ENCODE data around the gene PKD1L1.
"Not testable (repeated sequence)": the region's sequence is repeated elsewhere in the genome, so short reads cannot be mapped to it uniquely, and the experiment has no call there.

The PKD1L1 gene

DNA sequence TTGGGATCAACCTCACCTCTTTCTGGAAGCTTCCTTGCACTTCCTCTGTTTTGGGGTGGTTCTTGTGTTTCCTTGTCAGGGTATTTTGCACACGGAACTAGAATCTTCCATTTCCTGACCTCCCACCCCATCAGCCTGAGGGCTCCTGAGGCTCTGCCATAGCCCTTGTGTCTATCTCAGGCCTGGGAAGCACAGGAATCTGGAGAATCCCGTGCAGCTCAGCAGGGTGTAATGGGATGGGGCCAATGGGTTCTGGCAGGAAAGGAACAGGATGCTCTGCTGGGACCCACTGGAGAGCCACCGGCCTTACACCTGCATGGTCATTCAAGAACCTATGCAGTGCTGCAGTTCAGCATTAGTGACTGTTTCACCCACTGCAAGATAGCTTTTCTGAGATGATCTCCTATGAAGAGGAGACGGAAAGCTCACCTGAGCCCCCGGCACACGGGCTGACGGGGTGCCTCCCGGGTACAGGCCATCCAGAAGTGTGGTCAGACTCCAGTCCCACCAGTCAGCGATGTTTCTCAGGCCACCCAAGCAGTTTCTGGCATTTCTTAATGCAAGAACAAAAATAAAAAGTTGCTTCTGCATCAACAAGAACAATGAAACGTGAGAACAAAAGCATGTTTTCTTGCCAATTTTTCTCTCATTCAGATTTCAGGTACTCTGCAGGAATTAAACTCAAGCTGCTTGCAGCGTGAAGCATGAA lies 133.2 kb downstream of the PKD1L1 start:
- peak; percentile 24 for DNase-seq

DNA sequence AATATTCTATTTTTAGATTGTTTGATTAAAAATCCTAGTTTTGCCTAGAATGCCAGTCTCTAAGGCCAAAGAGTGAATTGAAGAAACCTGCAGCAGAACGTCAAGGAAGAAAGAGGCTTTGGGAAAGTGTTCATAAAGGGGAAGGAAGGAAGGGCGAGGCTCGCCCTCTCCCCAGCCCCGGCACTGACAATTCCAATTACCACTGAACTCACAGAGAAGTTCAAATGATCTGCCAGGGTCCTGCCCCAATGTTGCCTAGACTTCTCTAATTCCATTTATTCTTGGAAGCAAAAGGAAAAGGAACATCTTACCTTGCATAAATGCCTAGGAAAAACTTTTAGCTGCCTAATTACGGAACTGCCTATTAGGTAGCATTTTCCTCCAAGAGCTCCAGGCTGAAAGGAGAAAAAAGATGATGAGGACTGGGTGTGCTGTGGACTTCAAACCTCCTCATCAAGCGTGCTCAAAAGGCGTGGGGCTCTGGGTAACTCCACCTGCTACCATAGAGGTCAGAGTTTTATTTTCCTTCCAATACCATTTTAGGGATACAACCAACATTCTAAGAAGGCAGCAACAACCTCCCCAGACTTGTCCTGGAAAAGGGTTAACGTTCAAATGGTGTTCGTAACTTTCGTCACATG lies 134.5 kb downstream of the PKD1L1 start:
- DNase-seq, result no peak

DNA sequence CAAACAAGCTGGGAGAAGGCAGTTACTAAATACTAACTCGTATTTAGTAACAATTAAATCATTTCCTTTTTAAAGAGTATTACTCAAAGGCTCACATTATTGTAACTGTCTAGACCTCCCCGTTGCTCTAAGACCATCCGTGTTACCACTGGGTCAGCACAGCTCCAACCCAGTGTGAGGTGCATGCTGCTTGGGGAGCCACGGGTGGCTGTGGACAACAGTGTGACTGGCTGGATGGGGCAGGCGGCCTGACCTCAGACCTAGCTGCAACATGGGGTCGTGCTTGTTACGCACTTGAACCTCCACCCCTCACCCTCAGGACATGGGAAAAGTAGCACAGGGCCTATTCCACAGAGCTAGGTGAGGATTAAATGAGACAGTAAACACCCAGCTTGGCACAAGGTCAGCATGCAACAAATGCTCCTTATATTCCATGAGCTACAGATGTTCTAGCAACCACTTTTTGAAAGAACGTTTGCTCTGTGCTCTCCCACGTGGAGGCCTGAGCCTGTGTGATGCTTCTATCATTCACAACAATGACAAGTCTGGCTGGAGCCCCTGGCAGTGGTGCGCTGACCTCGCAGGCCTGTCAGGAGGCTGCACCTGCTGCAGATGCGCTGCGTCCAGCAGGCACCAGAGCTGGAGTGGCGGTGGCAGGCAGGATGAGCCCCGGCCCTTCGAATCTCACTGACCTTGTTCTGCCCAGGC lies 135.7 kb downstream of the PKD1L1 start:
- no peak for DNase-seq

DNA sequence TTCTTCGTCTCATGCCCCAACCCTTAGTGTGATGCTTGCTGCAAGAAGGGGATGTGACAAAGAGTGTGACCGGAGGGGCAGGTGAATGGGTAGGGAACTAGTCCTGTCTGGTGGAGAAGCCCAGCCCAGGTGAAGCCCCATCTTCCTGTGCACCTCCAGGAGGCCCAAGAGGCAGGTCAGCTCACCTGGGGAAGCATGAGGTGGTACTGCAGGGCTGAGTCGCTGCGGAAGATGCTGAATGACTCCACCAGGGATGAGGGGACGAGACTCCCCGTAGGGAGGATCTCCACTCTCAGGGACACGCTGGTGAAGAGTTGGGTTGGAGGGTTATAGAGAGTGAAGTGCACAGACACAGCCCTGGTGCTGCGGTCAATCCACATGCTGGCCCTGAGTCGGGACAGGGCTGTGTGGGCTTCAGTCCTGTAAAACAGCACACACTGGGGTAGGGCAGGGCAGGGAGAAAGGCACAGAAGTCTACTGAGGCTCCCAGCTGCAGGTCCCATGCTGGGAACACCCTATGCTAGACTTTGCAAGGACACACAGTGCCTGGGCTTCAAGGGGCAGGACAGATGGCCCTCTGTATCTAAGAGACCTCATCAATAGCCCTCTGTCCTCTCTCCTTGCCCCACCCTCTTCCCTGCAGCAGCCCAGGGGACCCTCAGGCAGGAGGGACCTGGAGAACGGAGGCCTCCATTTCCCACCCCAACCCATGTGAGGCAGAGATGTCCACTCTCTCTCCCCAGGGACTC lies 136.5 kb downstream of the PKD1L1 start:
- no peak for DNase-seq

DNA sequence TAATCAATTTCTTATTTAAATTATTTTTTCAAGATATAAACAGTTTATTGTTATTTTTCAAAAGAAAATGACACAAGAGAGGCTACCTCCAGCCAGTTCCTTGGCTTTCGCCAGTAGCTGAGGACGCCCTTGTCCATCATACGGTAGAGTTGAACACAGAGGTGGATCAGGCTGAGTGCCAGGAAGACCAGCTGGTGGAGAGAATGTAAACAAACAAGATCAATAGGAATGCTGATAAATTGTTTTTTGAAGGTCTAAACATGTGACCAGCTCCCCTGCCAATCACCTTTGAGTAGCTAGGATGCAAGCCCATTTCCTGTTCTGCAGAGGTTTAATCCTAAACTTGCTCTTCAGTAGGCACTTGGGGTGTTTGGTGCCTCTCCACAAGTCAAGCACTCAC lies 138.9 kb downstream of the PKD1L1 start:
- DNase-seq, result no peak

DNA sequence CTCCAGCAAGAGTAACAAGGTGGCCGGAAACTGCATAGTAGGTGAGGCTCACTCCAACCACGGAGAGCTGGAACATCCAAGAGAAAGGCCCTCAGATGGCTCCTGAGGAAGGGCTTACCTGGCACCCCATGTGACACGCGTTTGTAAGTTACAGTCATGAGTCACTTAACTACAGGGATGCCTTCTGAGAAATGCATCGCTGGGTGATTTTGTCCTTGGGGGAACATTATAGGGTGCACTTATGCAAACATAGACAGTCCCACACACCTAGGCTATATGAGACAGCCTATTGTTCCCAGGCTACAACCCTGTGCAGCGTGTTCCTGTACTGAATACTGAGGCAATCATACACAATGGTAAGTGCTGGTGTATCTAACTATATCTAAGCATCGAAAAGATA lies 139.9 kb downstream of the PKD1L1 start:
- no peak for DNase-seq

DNA sequence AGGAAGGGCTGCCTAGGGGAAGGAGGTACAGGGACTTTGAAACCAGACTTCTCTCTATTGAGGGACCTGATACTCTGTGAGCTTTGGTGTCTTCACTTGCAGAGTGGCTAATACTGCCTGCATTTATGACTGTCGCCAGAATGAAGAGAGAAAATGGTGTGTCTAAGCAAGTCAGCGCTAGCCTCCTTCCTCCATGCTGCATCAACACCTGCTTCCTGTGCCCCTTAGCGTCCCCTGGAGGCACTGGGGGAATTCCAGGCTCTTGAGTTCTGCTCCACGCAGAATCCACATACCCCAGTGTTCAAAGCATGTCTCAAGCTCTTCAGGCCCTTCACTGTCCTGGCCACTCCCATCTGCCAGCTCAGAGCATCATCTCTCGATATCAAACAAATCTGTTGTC lies 140.5 kb downstream of the PKD1L1 start:
- no peak for DNase-seq

DNA sequence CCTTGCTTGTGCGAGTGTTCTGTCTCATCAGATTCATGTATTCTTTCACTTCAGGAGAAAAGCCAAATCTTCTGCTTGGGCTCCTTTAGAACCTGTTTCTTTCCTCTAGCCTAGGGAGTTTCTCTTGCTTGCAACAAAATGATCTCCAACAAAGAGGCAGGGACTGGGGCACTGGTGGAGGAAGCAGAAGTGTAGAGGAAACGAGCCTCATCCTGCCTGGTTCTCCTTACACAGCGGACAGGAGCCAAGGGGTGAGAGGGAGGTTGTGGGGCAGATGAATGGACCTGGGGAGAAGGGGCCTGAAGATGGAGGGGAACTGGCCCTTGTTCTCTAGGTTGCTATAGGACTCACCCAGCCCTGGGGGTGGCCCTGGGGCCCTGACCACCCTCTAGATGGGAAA lies 141.1 kb downstream of the PKD1L1 start:
- DNase-seq, result no peak

DNA sequence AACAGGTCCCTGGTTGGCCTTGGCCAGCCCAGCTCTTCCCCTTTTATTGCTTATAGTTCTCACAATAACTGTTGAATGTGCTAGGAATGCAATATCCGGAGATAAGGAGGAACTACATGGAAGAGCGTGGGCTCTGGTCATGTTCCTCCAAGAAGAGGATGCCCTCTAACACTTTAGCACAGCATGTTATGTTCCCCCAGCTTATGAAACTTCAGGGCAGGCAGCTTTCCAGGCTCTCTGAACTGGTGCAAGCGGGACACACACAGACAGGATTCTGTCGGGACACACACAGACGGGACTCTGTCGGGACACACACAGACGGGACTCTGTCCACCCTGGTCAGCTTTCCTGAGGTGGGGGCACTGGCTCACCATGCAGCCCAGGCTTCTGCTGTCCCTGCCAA lies 141.6 kb downstream of the PKD1L1 start:
- no peak for DNase-seq

DNA sequence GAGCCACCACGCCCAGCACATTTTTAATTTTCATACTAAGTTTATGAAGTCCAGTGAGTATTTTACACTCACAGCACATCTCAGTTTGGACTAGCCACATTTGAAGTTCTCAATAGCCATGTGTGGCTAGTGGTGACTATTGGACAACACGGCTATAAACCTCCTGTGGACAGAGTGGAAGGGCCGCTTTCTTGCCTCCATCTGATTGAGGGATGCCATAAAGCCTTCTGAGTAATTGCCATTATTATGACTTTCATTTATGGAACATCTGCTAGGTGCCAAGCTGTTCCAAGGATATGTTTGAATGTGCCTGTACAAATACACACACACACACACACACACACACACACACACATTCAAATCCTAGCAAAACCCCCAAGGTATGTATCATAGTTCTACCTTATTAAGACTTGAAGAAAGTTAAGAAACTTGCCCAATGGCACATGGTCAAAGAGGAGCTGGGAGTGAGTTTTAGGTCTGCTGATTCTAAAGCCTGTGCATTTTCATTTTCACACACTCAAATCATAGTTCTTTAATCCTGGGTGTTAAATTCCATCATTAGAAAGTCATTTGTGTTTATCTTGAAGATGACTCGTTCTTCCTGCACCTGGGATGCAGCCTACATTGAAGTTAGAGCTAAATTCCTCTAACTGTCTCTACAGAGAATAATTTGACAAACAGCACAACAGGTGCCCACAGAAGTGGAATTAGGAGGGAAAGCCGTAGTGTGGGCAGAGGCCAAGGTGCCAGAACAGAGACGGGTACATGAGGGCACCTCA lies 143.3 kb downstream of the PKD1L1 start:
- DNase-seq, result no peak

DNA sequence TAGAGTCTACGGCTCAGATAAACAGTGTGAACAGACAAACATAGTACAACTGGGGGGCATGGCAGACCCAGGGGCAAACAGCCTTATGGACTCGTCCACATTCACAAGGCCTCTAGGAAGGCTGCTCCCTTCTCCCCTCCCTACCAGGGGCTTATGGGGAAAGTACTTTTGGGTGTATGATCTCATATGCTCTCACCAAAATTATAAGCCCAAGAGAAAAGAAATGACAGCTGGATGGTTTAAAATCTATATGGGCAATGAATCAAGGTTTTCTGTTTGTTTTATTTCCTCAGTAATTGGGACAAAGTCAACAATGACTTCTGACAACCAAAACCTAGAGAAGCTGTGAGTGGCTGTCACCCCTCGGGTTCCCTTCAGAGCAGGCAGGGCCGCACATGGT lies 144.4 kb downstream of the PKD1L1 start:
- DNase-seq, result no peak

DNA sequence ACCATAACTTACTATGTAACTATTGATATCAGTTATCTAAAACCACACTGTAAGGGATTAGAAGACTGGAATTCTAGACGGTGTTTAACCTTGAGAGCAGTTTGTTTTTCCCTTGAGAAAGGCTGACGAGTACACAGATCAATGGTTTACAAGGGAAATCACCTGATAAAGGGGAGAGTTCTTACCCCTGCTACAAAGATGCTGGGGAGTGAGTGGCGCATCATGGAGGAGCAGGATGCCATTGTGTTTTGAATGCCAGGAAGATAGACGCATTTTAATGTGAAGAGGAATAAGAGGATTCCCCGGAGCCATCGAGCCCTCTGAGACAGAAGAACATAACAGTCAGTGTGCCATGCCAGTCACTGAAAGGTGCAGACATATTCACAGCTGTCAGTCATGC lies 145.2 kb downstream of the PKD1L1 start:
- no peak for DNase-seq

DNA sequence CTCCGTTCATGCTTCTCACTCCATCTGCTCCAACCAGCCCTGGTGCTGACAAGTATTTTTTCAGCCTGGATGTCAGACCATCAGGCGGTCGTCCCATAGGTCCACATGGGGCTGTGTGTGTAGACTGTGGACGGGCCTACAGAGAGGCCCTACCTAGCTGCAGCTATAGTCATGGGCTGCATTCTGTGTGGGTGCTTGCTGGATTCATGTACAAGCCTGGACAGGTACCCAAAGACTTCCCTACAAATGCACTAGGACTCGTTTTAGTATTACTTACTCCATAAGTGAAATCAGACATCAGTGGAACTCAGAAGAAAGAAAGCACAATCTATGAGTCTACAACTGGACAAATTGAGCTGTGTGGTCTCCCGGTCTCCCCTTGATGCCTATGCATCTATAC lies 146.8 kb downstream of the PKD1L1 start:
- DNase-seq, result no peak

DNA sequence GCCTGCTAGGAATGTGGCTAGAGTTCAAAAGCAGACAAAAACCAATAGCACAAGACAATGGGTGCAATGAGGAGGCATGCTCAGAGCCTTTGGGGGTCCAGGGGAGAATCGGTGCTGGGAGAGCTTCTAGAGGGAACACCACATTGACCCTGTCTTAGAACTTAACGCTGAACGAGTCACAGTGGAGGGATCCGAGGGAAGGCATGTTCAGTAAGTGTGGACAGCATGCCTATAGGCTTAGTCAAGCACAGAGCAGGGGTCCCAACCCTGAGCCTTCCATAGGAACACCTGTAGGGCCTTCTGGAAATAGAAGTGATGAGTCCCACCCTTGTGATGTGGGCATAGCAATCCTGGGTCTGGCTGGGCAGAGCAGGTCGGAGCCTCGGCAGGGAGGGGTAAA lies 148.7 kb downstream of the PKD1L1 start:
- no peak for DNase-seq

DNA sequence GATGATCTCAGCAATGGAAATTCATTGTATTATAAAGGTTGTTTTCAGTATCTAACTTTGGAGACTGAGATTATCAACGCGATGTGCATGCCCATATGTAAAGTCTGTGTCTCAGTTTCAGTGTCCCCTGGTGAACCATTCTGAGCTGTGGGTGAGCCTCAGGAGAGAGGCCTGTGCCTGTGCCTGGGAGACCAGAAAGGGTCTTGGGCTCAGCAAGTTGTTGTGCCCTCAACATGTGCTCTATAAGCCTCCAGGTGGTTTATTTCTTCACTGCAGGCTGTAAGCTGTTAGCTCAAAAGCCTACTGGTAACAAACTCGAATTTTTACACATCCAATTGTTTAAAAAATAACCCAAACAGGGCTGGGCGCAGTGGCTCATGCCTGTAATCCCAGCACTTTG lies 151.9 kb downstream of the PKD1L1 start:
- DNase-seq, result no peak

DNA sequence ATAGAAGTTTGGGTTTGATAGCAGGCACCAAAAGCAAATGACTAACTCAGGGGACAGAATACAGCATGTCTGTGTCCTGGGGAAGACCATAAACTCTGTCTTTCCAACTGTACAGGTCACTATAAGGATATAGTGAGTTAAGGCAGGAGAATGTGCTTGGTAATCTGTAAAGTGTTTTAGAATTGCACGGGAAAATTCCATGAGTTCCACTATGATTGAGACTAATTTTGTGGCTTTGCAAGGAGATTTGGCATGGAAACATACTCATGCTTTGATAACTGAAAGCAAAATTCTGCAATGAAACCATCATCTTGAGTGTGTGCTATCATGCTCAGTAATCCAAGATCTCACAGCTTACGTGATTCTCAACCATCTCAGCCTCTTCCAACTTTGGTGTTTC lies 152.6 kb downstream of the PKD1L1 start:
- peak; percentile 95 for DNase-seq

DNA sequence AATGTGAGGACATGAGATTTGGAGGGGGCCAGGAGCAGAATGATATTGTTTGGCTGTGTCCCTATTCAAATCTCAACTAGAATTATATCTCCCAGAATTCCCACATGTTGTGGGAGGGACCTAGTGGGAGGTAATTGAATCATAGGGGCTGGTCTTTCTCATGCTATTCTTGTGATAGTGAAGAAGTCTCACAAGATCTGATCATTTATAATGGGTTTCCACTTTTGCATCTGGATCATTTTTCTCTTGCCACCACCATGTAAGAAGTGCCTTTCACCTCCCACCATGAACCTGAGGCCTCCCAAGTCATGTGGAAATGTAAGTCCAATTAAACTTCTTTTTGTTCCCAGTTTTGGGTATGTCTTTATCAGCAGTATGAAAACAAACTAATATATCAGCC lies 153.1 kb downstream of the PKD1L1 start:
- DNase-seq, result not testable (repeated sequence)

DNA sequence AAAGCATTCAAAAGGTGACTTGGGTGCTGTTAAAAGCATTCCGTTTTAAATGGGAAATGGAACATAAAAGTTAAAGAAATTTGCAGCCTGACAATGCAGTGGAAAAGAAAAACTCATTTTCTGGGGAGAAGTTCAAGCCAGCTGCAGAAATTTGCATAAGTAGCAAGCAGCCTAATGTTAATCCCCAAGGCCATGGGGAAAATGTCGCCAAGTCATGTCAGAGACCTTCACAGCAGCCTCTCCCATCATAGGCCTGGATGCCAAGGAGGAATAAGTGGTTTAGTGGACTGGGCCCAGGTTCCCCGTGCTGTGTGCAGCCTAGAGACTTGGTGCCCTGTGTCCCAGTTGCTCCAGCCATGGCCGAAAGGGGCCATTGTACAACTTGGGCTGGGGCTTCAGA lies 154.2 kb downstream of the PKD1L1 start:
- no peak for DNase-seq

DNA sequence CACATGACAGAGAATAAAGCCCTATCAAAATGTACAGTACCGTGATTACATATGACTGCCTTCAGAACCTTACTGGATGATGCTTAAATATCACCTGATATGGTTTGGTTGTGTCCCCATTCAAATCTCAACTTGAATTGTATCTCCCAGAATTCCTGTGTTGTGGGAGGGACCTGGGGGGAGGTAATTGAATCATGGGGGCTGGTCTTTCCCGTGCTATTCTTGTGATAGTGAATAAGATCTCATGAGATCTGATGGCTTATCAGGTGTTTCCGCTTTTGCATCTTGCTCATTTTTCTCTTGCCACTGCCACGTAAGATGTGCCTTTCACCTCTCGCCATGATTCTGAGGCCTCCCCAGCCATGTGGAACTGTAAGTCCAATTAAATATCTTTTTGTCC lies 155.1 kb downstream of the PKD1L1 start:
- DNase-seq, result not testable (repeated sequence)

DNA sequence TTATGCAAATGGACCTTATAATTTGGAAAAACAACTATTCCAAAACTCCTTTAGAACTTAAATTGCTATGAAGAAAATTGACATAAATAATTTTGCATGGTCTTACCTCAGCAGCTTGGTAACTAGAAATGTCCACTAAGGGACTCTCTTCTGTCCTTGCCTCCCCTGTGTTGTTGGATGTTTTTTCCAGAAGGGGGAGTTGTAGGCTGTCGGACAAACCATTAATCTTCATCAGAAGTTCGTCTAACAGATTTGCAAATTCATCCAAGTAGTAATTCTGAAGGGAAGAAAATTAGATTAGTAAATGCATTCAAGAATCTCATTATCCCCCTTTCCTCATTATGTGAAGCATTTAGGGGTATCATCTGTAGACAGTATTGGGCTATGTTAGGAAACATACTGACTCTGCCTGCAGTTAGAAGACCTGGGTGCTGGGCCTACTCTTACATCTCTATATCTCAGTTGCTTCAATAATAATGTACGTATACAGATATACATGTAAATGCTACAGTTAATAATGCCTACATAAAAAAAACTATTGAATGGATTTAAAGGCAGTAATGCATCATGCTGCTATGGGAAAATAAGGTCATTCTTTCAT lies 155.6 kb downstream of the PKD1L1 start:
- no peak for DNase-seq

DNA sequence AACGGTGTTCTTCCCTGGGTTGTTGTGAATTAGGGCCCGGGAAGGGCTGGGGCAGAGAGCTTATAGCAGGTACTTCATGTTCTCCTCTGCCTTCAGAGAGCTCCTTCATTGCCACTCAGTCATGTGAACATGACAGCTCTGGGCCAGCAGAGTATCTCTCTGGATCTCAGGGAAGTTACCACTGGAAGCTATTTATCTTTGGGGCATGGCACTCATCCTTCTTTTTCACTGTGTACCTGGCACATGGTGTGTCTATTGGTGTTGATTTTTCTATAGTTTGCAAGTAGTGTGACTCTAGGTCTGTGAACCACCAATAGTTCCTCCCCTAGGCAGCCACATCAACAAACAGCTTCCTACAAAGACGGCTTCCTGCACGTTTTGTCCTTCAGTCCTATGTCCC lies 156.6 kb downstream of the PKD1L1 start:
- no peak for DNase-seq

DNA sequence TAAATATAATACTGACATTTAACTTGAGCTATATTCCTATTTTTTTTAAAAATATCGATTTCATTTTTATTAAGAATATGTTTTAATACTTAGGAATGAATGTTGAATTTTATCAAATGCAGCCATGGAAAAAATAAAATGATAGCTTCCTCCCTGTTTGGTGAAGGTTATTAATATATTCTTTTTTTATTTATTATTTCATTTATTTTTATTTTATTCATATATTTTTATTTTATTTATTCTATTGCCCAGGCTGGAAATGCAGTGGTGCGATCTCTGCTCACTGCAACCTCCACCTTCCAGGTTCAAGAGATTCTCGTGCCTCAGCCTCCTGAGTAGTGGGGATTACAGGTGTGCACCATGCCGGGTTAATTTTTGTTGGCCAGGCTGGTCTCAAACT lies 160.2 kb downstream of the PKD1L1 start:
- DNase-seq, result no peak
